Measurements from ENCODE around the gene PHRF1.

- no peak for TF ChIP-seq CTCF (IDR thresholded peaks at IDR 0.05; ENCODE audit: low read depth, low read length)
- TF ChIP-seq EZH2phosphoT487 (IDR thresholded peaks at IDR 0.05; ENCODE audit: low read depth), result no peak
Measured at GRCh38 chr11:532527-532985, 43.7 kb upstream of the PHRF1 start.

All from OCI-LY3 (cell line).